GM18861 (cell line): Measurements from ENCODE around the gene NPEPL1.

Experiments
- ATAC-seq: cut with Tn5 transposase; IDR thresholded peaks from one replicate; pipeline ENCODE4 v1.9.1; 2021; ENCODE audit not compliant: unreplicated experiment

Gene NPEPL1

GRCh38 chr20:58699623-58700107 lies 7.1 kb downstream of the NPEPL1 start:
- no peak for ATAC-seq

- ATAC-seq, result no peak
These were observed 7.7 kb downstream of the NPEPL1 start for GRCh38 chr20:58700121-58700821.

- ATAC-seq, result no peak
These were observed 8.2 kb downstream of the NPEPL1 start for GRCh38 chr20:58700823-58701222.

GRCh38 chr20:58701431-58702160 lies 9.0 kb downstream of the NPEPL1 start:
- no peak for ATAC-seq

- ATAC-seq, result no peak
These were observed 9.5 kb downstream of the NPEPL1 start for GRCh38 chr20:58702161-58702510.

- no peak for ATAC-seq
These were observed 10.5 kb downstream of the NPEPL1 start for GRCh38 chr20:58702859-58703648.

- ATAC-seq, result no peak
These were observed 11.3 kb downstream of the NPEPL1 start for GRCh38 chr20:58703765-58704371.

GRCh38 chr20:58705208-58705926 lies 12.8 kb downstream of the NPEPL1 start:
- ATAC-seq, result no peak

GRCh38 chr20:58706150-58706892 lies 13.7 kb downstream of the NPEPL1 start:
- ATAC-seq, result no peak

GRCh38 chr20:58706975-58707681 lies 14.5 kb downstream of the NPEPL1 start:
- no peak for ATAC-seq

- no peak for ATAC-seq
These were observed 15.2 kb downstream of the NPEPL1 start for GRCh38 chr20:58707770-58708169.

- no peak for ATAC-seq
These were observed 15.8 kb downstream of the NPEPL1 start for GRCh38 chr20:58708246-58708931.

- ATAC-seq, result no peak
These were observed 16.6 kb downstream of the NPEPL1 start for GRCh38 chr20:58709013-58709702.

GRCh38 chr20:58709703-58710039 lies 17.1 kb downstream of the NPEPL1 start:
- no peak for ATAC-seq

GRCh38 chr20:58710481-58711265 lies 18.1 kb downstream of the NPEPL1 start:
- no peak for ATAC-seq

- ATAC-seq, result no peak
These were observed 18.9 kb downstream of the NPEPL1 start for GRCh38 chr20:58711266-58712051.
